Activated T-cell treated with anti-CD3 and anti-CD28 coated beads for 24 hours (primary cell): Measurements from ENCODE around the gene MTURN.

ENCODE experiments used
- DNase-seq: peaks from one replicate; pipeline ENCODE4 v3.0.0-alpha.2; 2020; ENCODE audit warnings: low read depth

Gene MTURN

GRCh38 chr7:30136117-30136731 lies 1.4 kb downstream of the MTURN start:
- DNase-seq: no peak

- DNase-seq: no peak
Measured at GRCh38 chr7:30136743-30137485, 2.1 kb downstream of the MTURN start.

GRCh38 chr7:30139836-30140384 lies 5.1 kb downstream of the MTURN start:
- no peak for DNase-seq

GRCh38 chr7:30140456-30140855 lies 5.7 kb downstream of the MTURN start:
- DNase-seq: no peak

- no peak for DNase-seq
Measured at GRCh38 chr7:30142710-30143109, 7.9 kb downstream of the MTURN start.

GRCh38 chr7:30143748-30144251 lies 9.0 kb downstream of the MTURN start:
- DNase-seq: no peak

GRCh38 chr7:30144657-30145306 lies 10.0 kb downstream of the MTURN start:
- no peak for DNase-seq

GRCh38 chr7:30145426-30145970 lies 10.7 kb downstream of the MTURN start:
- no peak for DNase-seq

- no peak for DNase-seq
Measured at GRCh38 chr7:30146127-30146612, 11.4 kb downstream of the MTURN start.

- DNase-seq: no peak
Measured at GRCh38 chr7:30147223-30147622, 12.4 kb downstream of the MTURN start.

- DNase-seq: no peak
Measured at GRCh38 chr7:30147785-30148184, 13.0 kb downstream of the MTURN start.

GRCh38 chr7:30148426-30148825 lies 13.6 kb downstream of the MTURN start:
- no peak for DNase-seq

GRCh38 chr7:30148951-30149459 lies 14.2 kb downstream of the MTURN start:
- no peak for DNase-seq

GRCh38 chr7:30149640-30150272 lies 15.0 kb downstream of the MTURN start:
- no peak for DNase-seq

GRCh38 chr7:30150711-30151110 lies 15.9 kb downstream of the MTURN start:
- no peak for DNase-seq

GRCh38 chr7:30154111-30154587 lies 19.4 kb downstream of the MTURN start:
- DNase-seq: no peak

- no peak for DNase-seq
Measured at GRCh38 chr7:30155481-30155880, 20.7 kb downstream of the MTURN start.

GRCh38 chr7:30157204-30157603 lies 22.4 kb downstream of the MTURN start:
- no peak for DNase-seq

- no peak for DNase-seq
Measured at GRCh38 chr7:30159163-30159562, 24.4 kb downstream of the MTURN start.

GRCh38 chr7:30159698-30160143 lies 24.9 kb downstream of the MTURN start:
- DNase-seq: no peak

- DNase-seq: no peak
Measured at GRCh38 chr7:30160329-30160728, 25.5 kb downstream of the MTURN start.
